GM19455 (cell line): ENCODE results near the gene NHSL1.

Experiments used
- ATAC-seq: cut with Tn5 transposase; IDR thresholded peaks from one replicate; pipeline ENCODE4 v1.9.1; 2021; ENCODE audit not compliant: unreplicated experiment

NHSL1 gene

GRCh38 chr6:138467901-138468300 is 31.4 kb downstream of the NHSL1 start:
- ATAC-seq: no peak

DNA sequence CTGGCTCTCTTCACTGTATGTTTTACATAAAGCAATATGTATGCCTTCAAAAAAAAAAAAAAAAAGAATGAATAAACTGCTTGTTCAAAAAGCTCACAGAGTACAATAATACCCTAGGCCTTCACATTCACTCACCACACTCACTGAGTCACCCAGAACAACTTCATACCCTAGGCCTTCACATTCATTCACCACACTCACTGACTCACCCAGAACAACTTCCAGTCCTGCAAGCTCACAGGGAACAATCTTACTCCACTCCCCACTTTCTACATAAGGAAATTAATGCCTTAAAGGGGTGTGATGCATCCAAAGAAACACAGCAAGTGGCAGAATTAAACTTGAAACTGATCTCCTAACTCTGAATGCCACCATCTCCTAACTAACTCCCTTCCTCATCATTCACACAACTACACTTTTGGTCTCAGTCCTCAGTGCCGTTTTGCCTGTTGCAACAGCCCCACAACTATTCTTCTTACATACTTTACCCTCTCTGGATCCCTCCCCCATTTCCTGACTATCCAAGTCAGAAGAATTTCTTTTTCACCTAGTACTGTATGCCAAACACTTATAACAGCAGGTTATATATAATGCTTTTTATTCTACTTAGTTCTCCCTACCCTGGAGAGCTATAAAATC is 34.2 kb downstream of the NHSL1 start:
- no peak for ATAC-seq

DNA sequence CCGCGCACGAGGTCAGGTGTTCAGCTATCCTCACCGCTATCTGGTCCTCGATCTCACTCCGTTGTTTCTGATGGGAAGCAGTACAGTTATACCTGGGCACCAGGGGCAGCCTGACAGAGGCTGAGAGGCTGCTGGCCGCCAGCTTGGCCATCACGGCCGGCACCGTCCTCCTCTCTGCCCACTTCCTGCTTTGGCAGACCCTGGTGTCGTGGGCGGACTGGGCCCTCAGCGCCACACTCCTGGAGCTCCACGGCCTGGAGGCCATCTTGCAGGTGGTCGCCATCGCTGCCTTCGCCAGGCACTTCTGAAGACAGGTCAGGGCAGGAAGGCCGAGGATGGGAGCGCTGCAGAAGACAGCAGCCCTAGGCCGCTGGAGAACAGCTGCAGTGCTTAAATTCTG is 35.2 kb downstream of the NHSL1 start:
- no peak for ATAC-seq

DNA sequence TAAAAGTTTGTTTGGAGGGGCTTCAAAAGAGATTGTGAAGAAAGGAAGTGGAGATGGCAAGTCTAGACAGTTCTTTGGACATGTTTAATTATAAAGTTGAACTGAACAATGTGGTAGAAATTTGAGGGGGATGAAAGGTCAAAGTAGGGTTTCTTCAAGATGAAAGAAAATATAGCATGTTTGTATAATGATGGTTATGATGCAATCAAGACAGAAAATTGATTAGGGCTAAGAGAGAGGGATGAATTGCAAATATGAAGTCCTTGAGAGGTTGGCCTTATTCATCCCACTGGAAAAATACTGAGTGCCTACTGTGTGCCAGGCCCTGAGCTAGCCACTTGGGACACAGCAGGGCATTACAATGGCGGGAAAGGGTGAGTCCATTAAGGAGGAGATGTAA is 37.6 kb downstream of the NHSL1 start:
- no peak for ATAC-seq

GRCh38 chr6:138456401-138456790 is 42.9 kb downstream of the NHSL1 start:
- no peak for ATAC-seq

GRCh38 chr6:138455746-138456400 is 43.4 kb downstream of the NHSL1 start:
- peak; percentile 70 for ATAC-seq

- ATAC-seq: no peak
These were observed 44.1 kb downstream of the NHSL1 start for GRCh38 chr6:138454981-138455706.

DNA sequence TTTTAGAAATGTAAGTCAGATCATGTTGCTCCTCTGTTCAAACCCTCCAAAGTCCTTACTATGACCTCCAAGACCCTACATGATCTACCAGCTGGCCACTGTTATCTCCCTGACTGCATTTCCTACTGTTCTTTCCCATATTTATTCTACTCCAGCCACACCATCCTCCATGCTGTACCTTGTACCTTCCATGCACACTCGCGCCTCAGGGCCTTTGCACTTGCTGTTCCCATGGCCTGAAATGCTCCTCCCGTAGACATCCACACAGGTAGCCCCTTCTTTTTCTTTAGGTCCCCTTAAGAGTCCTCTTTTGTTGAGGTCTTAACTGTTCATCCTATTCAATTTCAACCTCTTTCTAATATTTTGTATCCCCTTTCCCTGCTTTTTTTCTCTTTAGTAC is 48.3 kb downstream of the NHSL1 start:
- ATAC-seq: no peak

GRCh38 chr6:138450445-138450844 is 48.8 kb downstream of the NHSL1 start:
- ATAC-seq: no peak

DNA sequence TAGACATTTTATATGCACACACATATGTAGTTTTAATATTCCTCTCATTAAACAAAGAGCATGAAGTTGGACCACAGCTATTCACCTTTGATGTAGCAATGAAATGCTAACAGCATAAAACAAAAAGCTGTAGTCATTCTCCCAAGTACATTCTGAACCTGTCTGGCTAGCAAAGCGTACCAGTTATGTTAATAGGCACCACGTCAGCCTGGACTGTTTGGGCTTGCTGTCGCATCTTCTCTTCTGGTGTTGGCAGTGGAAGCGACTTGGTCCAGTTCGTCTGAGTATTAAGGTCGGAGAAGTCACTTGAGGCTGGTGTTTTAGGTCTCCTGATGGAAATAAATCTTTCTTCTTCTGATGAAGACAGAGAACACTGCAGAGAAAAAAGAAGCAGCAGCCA is 52.5 kb downstream of the NHSL1 start:
- ATAC-seq: no peak

DNA sequence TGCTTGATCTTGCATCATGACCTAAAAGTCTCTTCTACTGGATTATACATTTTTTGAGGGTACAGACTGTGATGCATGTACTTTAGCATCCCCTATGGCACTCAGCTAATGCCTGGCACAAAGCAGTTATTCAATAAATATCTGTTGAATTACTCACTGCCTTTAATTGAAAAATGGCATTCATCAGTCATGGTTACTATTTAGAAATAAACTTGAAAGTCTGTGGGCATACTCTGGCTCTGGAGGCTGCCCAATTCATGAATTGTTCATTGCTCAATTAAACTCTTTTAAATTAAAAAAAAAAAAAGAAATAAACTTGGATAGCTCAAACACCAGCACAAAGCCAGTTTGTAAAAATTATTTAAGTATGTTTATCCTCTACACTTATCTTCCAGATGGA is 55.3 kb downstream of the NHSL1 start:
- no peak for ATAC-seq

DNA sequence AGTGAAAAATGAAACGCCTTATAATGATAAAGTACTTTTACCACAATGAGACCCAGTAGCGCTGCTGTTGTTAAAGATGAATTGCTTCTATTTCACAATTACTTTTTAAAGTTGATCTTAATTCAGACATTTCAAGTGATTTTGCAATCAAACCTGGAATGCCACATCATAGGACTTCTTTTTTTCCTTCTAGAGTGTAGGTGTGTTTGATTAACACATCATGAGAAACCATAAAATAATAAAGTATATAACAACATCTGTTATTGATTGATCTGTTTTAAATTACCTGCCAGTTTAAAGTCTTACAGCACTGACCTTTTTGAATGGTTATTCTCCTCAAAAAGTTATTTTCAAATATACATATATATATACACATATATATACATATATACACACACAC is 56.6 kb downstream of the NHSL1 start:
- no peak for ATAC-seq

- ATAC-seq: no peak
These were observed 57.3 kb downstream of the NHSL1 start for GRCh38 chr6:138441965-138442364.

DNA sequence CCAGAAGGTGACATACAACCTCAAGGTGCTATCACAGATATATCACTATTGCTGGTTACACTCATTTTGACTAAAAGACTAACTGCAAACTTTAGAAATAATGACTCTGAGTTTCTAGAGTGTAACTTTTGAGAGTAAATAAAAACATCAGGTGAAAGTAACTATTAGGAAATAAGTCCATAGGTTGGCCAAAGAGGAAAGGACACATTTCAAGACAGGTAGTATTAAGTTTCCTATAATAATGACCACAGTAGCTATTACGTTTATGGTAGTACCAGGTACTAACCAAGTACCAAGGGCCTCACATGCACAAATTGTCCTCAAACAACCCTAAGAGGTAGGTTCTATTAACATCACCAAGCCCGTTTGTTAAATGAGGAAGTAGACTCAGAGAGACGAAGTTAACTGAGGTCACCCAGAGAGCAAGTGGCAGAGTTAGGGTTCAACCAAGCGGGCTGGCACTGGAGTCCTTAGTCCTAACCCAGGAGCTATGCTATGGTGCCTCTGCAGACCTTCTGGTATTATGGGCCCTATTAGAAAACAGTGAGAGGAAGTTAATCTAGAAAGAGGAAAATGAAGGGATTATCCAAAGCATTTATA is 58.4 kb downstream of the NHSL1 start:
- ATAC-seq: no peak

GRCh38 chr6:138440296-138440695 is 59.0 kb downstream of the NHSL1 start:
- no peak for ATAC-seq

DNA sequence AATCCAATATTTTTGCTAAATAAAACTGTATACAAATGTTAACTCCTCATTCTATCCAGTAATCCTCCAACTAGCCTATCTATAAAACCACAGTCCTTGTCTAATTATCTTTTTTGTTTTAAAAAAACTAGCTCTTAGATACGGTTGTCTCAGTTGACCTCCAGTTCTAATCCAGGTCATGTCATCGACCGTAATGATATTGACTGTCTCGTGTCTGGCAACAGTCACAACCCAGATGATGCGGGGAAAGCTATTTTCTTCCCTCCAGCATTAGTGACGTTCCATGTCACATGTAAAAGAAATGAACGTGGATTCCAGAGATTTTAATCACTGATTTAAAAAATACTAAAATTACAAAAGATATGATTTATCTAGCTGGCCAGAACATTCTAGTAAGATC is 59.7 kb downstream of the NHSL1 start:
- ATAC-seq: no peak

DNA sequence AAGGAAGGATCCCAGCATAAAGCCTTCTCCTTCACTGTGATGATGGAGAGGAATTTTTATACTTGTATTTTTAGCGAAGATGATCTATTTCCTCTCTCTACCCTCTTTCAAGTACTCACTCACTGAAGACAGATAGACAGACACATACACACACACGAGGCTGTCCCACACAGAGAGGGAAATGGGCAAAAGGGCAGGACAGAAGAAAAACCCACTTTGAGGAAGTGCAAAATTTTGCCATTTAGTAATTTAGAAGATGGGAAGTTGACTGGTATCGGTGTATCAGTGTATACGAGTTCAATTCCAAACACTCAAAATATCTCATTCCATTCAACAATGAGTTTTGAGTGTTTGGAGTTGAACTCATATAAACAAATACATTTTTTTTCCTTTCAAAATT is 64.4 kb downstream of the NHSL1 start:
- no peak for ATAC-seq

- no peak for ATAC-seq
These were observed 65.2 kb downstream of the NHSL1 start for GRCh38 chr6:138434096-138434495.

DNA sequence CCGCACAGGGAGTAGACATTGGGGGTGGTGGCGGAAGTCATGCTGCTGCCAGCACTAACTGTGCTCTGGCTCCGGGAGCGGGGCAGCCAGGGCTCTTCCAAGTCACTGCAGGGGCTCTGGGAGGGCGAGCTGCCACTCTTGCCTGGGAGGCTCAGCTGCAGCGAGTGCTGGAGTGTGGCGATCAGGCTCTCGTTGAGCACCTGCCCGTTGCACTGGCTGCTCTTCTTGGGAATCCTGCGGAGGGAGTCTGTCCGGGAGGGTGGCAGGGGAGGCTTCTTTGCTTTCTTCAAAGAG is 67.3 kb downstream of the NHSL1 start:
- no peak for ATAC-seq

DNA sequence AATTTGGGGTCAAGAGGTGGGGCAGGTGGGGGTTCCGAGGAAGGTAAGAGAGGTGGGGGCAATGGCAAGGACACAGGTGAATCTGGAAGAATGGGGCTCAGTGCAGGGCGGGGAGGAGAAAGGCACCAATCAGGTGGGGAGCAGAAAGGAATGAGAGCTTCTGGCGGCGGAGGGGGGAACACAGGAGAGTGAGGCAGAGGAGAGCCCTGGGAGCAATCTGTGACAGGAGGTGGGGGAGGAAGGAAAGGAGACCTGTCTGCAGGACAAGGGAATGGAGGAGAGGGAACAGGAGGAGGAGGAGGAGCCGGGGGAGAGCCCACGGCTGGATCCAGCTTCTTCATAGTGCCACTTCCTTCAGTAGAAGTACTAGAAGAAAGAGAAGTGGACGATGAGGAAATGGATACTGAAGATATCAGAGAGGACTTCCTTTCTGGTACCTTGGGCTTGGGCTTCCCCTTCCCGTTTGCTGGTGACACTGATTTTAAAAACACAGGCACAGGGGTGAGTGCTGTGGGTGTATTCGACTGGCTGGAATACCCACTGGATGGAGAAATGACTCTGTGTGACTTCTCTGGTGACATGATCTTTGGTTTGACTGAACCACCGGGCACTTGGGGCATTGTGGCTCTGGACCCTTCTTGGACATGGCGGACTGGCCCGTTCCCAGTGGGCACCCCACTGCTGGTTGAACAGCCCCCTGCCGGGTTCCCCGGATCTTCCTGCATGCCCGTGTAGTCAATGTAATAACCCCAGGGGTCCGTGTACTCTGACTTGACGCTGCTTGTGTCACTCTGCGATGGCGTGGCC is 67.8 kb downstream of the NHSL1 start:
- no peak for ATAC-seq

GRCh38 chr6:138430361-138431145 is 68.7 kb downstream of the NHSL1 start:
- no peak for ATAC-seq
